HEK293 (cell line): ENCODE data around the gene VPS35L.

Source experiments
- CTCF ChIA-PET: fragments of 350-600 bp; formaldehyde crosslinking; extraction: SDS; loops from one replicate; lab custom pipeline; 2021; ENCODE audit warnings: antibody characterized with exemption; lab: Yijun Ruan, JAX
- POLR2A ChIA-PET: fragments of 300-600 bp; formaldehyde crosslinking; extraction: SDS; loops from one replicate; lab custom pipeline; 2020; ENCODE audit warnings: antibody characterized with exemption, inconsistent platforms; lab: Yijun Ruan, JAX
- H3K27ac ChIP-seq: fragments of 200-500 bp; sonication (Bioruptor generic); 2 replicates; pipeline ENCODE4 v1.5.1; 2014; ENCODE audit warnings: low read depth, low read length, control low read depth, inconsistent platforms; ENCODE audit errors: extremely low read depth
- H3K36me3 ChIP-seq, 2 experiments: fragments of 200-500 bp in 1 of 2; sonication (Bioruptor generic) in 1 of 2; 1 replicate in 1 of 2; 2 replicates in 1 of 2; pipeline ENCODE4 v1.5.1; 2014 to 2017; ENCODE audit warnings: inconsistent platforms in 2 of 2, low read length in 2 of 2; ENCODE audit not compliant: control insufficient read depth in 2 of 2, insufficient read depth in 1 of 2
- H3K4me1 ChIP-seq: fragments of 200-500 bp; sonication (Bioruptor generic); 2 replicates; pipeline ENCODE4 v1.5.1; 2014; ENCODE audit warnings: mild to moderate bottlenecking, low read length, inconsistent platforms; ENCODE audit not compliant: control insufficient read depth, insufficient read depth
- H3K4me3 ChIP-seq: 2 replicates; pipeline ENCODE4 v1.5.1; 2011; ENCODE audit warnings: low read depth, mild to moderate bottlenecking, control low read depth, low read length, moderate library complexity
- H3K9me3 ChIP-seq: fragments of 200-500 bp; sonication (Bioruptor generic); 2 replicates; pipeline ENCODE4 v1.5.1; 2014; ENCODE audit warnings: low read depth, low read length, inconsistent platforms; ENCODE audit not compliant: control insufficient read depth, insufficient read depth
- GLIS1 ChIP-seq: fragments of 450-650 bp; formaldehyde crosslinking; IDR thresholded peaks from 2 replicates; pipeline ENCODE4 v1.5.1; 2016; ENCODE audit warnings: missing biosample characterization, missing genetic modification characterization
- SCRT2 ChIP-seq: fragments of 450-650 bp; formaldehyde crosslinking; IDR thresholded peaks from 2 replicates; pipeline ENCODE4 v1.5.1; 2016; ENCODE audit warnings: missing biosample characterization, missing genetic modification characterization
- YY2 ChIP-seq: fragments of 450-650 bp; formaldehyde crosslinking; IDR thresholded peaks from 2 replicates; pipeline ENCODE4 v1.5.1; 2016; ENCODE audit warnings: missing biosample characterization, missing genetic modification characterization
- ZFP3 ChIP-seq: fragments of 450-650 bp; formaldehyde crosslinking; IDR thresholded peaks from 2 replicates; pipeline ENCODE4 v1.5.1; 2016; ENCODE audit warnings: low read depth, missing biosample characterization, missing genetic modification characterization
- ZNF214 ChIP-seq: fragments of 450-650 bp; formaldehyde crosslinking; IDR thresholded peaks from 2 replicates; pipeline ENCODE4 v1.5.1; 2017; ENCODE audit warnings: missing biosample characterization, mild to moderate bottlenecking, missing genetic modification characterization, borderline replicate concordance
- ZNF274 ChIP-seq, 2 experiments: fragments of 200-500 bp in 1 of 2; fragments of 450-650 bp in 1 of 2; sonication (Bioruptor generic) in 1 of 2; formaldehyde crosslinking in 1 of 2; IDR thresholded peaks; 2 replicates each; pipeline versions ENCODE4 v1.5.1 to v1.6.1; 2014 to 2016; ENCODE audit warnings: borderline replicate concordance in 1 of 2, inconsistent platforms in 1 of 2, low read length in 1 of 2, missing biosample characterization in 1 of 2, missing genetic modification characterization in 1 of 2
- ZNF416 ChIP-seq: fragments of 450-650 bp; formaldehyde crosslinking; IDR thresholded peaks from 2 replicates; pipeline ENCODE4 v1.5.1; 2016; ENCODE audit warnings: missing biosample characterization, missing genetic modification characterization
- ZNF514 ChIP-seq: fragments of 450-650 bp; formaldehyde crosslinking; IDR thresholded peaks from 2 replicates; pipeline ENCODE4 v1.5.1; 2016; ENCODE audit warnings: missing biosample characterization, missing genetic modification characterization
- ZNF596 ChIP-seq: fragments of 450-650 bp; IDR thresholded peaks from 2 replicates; pipeline ENCODE4 v1.5.0; 2018; ENCODE audit warnings: missing biosample characterization, mild to moderate bottlenecking, missing genetic modification characterization, moderate library complexity
- ZNF658 ChIP-seq: fragments of 450-650 bp; formaldehyde crosslinking; IDR thresholded peaks from 2 replicates; pipeline ENCODE4; 2016; ENCODE audit warnings: missing biosample characterization, missing genetic modification characterization
- ZNF791 ChIP-seq: fragments of 450-650 bp; formaldehyde crosslinking; IDR thresholded peaks from 2 replicates; pipeline ENCODE4 v1.5.1; 2016; ENCODE audit warnings: missing biosample characterization, missing genetic modification characterization
- TF ChIP-seq, protein P1 (sequence below): IDR thresholded peaks from 2 replicates; pipeline ENCODE4 v1.6.1; 2011; ENCODE audit warnings: mild to moderate bottlenecking, low read depth, low read length, borderline replicate concordance
- TF ChIP-seq, protein P2 (sequence below): fragments of 450-650 bp; formaldehyde crosslinking; IDR thresholded peaks from 2 replicates; pipeline ENCODE4; 2016; ENCODE audit warnings: missing biosample characterization, missing genetic modification characterization
- TF ChIP-seq, protein P3 (sequence below): fragments of 450-650 bp; formaldehyde crosslinking; IDR thresholded peaks from 2 replicates; pipeline ENCODE4 v1.5.1; 2016; ENCODE audit warnings: missing biosample characterization, missing genetic modification characterization
- TF ChIP-seq, protein P4 (sequence below): fragments of 450-650 bp; formaldehyde crosslinking; IDR thresholded peaks from 2 replicates; pipeline ENCODE4 v1.5.1; 2016; ENCODE audit warnings: missing biosample characterization, missing genetic modification characterization
- TF ChIP-seq, protein P5 (sequence below): fragments of 450-650 bp; formaldehyde crosslinking; IDR thresholded peaks from 2 replicates; pipeline ENCODE4 v1.5.0; 2017; ENCODE audit warnings: missing biosample characterization, missing genetic modification characterization, borderline replicate concordance
- TF ChIP-seq, protein P6 (sequence below): fragments of 450-650 bp; formaldehyde crosslinking; IDR thresholded peaks from 2 replicates; pipeline ENCODE4 v1.5.1; 2016; ENCODE audit warnings: missing biosample characterization, missing genetic modification characterization, low read depth
- TF ChIP-seq, protein P7 (sequence below): fragments of 450-650 bp; formaldehyde crosslinking; IDR thresholded peaks from 2 replicates; pipeline ENCODE4 v1.5.1; 2016; ENCODE audit warnings: missing biosample characterization, missing genetic modification characterization

VPS35L gene

DNA sequence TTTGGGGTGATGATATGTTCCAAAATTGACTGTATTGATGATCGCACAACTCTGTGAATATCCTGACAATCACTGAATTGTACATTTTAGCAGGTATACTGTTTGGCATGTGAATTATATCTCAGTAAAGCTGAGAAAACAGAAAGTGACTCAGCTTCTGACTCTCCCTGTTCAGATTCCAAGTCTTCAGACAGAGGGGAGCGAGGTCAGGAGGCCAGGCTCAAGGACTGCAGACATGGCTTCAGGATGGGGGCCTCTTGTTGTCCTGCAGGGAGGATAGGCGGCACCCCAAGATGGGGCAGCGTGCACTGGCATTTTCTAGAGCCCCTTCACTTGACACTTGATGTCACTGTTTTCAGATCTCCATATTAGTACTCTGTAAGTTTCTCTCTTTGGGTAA is 116.9 kb downstream of the VPS35L start:
- Histone ChIP-seq H3K4me3 (no peak overlapping the region), H3K4me1 (no peaks in the 10 kb centered on the region), H3K36me3 (peaks cover 0 to 3% of the 10 kb centered on the region in 2 experiments; a peak in 2 of 3 replicates), H3K9me3 (no peaks in the 10 kb centered on the region), H3K27ac (no peak overlapping the region)
- POLR2A ChIA-PET: no interaction called here
- no peak for TF ChIP-seq ZNF596 (tag by site-specific recombination)
- TF ChIP-seq ZNF214 (tag by site-specific recombination): no peak
- TF ChIP-seq, protein P1, sequence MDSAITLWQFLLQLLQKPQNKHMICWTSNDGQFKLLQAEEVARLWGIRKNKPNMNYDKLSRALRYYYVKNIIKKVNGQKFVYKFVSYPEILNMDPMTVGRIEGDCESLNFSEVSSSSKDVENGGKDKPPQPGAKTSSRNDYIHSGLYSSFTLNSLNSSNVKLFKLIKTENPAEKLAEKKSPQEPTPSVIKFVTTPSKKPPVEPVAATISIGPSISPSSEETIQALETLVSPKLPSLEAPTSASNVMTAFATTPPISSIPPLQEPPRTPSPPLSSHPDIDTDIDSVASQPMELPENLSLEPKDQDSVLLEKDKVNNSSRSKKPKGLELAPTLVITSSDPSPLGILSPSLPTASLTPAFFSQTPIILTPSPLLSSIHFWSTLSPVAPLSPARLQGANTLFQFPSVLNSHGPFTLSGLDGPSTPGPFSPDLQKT: no peak
- TF ChIP-seq ZNF514 (tag by site-specific recombination): no peak
- TF ChIP-seq, protein P2, sequence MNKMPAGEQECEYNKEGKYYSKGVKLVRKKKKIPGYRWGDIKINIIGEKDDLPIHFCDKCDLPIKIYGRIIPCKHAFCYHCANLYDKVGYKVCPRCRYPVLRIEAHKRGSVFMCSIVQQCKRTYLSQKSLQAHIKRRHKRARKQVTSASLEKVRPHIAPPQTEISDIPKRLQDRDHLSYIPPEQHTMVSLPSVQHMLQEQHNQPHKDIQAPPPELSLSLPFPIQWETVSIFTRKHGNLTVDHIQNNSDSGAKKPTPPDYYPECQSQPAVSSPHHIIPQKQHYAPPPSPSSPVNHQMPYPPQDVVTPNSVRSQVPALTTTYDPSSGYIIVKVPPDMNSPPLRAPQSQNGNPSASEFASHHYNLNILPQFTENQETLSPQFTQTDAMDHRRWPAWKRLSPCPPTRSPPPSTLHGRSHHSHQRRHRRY (tag by site-specific recombination): no peak
- TF ChIP-seq, protein P3, sequence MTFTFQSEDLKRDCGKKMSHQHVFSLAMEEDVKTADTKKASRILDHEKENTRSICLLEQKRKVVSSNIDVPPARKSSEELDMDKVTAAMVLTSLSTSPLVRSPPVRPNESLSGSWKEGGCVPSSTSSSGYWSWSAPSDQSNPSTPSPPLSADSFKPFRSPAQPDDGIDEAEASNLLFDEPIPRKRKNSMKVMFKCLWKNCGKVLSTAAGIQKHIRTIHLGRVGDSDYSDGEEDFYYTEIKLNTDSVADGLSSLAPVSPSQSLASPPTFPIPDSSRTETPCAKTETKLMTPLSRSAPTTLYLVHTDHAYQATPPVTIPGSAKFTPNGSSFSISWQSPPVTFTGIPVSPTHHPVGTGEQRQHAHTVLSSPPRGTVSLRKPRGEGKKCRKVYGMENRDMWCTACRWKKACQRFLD (tag by site-specific recombination): no peak
- TF ChIP-seq, protein P4, sequence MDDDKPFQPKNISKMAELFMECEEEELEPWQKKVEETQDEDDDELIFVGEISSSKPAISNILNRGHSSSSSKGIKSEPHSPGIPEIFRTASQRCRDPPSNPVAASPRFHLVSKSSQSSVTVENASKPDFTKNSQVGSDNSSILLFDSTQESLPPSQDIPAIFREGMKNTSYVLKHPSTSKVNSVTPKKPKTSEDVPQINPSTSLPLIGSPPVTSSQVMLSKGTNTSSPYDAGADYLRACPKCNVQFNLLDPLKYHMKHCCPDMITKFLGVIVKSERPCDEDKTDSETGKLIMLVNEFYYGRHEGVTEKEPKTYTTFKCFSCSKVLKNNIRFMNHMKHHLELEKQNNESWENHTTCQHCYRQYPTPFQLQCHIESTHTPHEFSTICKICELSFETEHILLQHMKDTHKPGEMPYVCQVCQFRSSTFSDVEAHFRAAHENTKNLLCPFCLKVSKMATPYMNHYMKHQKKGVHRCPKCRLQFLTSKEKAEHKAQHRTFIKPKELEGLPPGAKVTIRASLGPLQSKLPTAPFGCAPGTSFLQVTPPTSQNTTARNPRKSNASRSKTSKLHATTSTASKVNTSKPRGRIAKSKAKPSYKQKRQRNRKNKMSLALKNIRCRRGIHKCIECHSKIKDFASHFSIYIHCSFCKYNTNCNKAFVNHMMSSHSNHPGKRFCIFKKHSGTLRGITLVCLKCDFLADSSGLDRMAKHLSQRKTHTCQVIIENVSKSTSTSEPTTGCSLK (tag by site-specific recombination): no peak
- TF ChIP-seq, protein P5, sequence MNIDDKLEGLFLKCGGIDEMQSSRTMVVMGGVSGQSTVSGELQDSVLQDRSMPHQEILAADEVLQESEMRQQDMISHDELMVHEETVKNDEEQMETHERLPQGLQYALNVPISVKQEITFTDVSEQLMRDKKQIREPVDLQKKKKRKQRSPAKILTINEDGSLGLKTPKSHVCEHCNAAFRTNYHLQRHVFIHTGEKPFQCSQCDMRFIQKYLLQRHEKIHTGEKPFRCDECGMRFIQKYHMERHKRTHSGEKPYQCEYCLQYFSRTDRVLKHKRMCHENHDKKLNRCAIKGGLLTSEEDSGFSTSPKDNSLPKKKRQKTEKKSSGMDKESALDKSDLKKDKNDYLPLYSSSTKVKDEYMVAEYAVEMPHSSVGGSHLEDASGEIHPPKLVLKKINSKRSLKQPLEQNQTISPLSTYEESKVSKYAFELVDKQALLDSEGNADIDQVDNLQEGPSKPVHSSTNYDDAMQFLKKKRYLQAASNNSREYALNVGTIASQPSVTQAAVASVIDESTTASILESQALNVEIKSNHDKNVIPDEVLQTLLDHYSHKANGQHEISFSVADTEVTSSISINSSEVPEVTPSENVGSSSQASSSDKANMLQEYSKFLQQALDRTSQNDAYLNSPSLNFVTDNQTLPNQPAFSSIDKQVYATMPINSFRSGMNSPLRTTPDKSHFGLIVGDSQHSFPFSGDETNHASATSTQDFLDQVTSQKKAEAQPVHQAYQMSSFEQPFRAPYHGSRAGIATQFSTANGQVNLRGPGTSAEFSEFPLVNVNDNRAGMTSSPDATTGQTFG (tag by site-specific recombination): no peak
- no peak for TF ChIP-seq ZNF658
- no peak for TF ChIP-seq YY2 (tag by site-specific recombination)
- TF ChIP-seq SCRT2 (tag by site-specific recombination): no peak
- TF ChIP-seq, protein P6, sequence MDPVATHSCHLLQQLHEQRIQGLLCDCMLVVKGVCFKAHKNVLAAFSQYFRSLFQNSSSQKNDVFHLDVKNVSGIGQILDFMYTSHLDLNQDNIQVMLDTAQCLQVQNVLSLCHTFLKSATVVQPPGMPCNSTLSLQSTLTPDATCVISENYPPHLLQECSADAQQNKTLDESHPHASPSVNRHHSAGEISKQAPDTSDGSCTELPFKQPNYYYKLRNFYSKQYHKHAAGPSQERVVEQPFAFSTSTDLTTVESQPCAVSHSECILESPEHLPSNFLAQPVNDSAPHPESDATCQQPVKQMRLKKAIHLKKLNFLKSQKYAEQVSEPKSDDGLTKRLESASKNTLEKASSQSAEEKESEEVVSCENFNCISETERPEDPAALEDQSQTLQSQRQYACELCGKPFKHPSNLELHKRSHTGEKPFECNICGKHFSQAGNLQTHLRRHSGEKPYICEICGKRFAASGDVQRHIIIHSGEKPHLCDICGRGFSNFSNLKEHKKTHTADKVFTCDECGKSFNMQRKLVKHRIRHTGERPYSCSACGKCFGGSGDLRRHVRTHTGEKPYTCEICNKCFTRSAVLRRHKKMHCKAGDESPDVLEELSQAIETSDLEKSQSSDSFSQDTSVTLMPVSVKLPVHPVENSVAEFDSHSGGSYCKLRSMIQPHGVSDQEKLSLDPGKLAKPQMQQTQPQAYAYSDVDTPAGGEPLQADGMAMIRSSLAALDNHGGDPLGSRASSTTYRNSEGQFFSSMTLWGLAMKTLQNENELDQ (tag by site-specific recombination): no peak
- TF ChIP-seq, protein P7, sequence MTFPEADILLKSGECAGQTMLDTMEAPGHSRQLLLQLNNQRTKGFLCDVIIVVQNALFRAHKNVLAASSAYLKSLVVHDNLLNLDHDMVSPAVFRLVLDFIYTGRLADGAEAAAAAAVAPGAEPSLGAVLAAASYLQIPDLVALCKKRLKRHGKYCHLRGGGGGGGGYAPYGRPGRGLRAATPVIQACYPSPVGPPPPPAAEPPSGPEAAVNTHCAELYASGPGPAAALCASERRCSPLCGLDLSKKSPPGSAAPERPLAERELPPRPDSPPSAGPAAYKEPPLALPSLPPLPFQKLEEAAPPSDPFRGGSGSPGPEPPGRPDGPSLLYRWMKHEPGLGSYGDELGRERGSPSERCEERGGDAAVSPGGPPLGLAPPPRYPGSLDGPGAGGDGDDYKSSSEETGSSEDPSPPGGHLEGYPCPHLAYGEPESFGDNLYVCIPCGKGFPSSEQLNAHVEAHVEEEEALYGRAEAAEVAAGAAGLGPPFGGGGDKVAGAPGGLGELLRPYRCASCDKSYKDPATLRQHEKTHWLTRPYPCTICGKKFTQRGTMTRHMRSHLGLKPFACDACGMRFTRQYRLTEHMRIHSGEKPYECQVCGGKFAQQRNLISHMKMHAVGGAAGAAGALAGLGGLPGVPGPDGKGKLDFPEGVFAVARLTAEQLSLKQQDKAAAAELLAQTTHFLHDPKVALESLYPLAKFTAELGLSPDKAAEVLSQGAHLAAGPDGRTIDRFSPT: no peak
- no peak for TF ChIP-seq ZNF791 (tag by site-specific recombination)
- TF ChIP-seq ZNF274 (IDR thresholded peaks at IDR 0.05; ENCODE audit: low read length): no peak
- TF ChIP-seq ZNF274 (tag by site-specific recombination; IDR thresholded peaks at IDR 0.05; ENCODE audit: borderline replicate concordance): no peak
- TF ChIP-seq ZNF416 (tag by site-specific recombination): no peak
- no peak for TF ChIP-seq GLIS1
- TF ChIP-seq ZFP3 (tag by site-specific recombination): no peak
- CTCF ChIA-PET: interaction anchor here (1.5 kb wide), 1 partner anchor 9 kb away, joined by 4 read pairs; no protein-coding TSS in a partner anchor
